Inflammatory macrophage treated with lipopolysaccharide for 1 hour (primary cell): ENCODE data around the gene AGPAT4.
A peak's percentile ranks its signal among the peaks of the same experiment; 100 is the strongest.

Experiments used
- DNase-seq, 2 donors: peaks; one replicate each; pipeline ENCODE4 v3.0.0-alpha.2; 2020 to 2022

The AGPAT4 gene

DNA sequence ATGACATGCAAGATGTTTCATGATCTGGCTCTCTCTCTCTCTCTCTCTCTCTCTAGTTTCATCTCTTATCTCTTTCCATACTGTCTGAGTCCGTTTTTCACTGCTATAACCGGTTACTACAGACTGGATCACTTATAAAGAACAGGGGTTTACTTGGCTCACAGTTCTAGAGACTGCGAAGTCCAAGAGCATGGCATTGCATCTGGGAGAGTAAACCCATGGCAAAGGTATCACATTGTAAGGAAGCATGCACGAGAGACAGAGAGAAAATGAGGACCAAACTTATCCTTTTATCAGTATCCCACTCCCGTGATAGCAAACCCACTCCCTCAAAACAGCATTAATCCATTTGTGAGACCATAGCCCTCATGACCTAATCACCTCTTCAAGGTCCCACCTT, 7.2 kb upstream of the AGPAT4 start:
- DNase-seq: no peak

DNA sequence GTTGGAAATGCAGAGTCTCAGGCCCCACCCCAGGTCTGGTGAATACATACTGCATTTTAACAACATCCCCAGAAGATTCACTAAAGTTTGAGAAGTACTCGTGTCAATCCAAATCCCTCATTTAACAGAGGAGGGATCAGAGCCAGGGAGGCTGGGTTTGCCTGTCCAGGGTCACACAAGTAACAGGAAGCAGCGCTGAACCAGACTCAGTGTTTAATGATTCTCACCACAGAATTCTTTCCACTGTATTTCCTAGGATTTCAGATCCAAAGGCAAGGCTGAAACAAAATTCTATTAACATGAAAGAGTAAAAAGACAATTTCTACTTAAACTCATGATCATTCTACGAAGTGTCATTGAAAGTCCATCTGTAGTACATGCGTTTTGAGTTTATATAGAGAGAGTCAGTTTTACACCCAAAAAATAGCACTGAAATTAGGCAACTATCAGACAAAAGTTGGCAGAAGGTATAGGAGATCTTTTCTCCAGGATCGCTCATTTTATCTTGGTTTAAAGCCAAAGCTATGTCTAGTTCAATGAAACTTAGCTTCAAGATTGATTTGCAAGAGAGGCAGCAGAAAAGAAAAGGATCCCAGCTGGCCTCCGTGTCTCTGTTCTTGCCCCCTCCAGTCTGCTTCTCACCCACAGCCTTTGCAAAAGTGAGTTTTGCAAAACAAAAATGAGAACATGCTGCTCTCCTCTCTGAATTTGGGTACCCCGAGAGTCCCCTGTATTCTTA, 6.0 kb upstream of the AGPAT4 start:
- no peak for DNase-seq

DNA sequence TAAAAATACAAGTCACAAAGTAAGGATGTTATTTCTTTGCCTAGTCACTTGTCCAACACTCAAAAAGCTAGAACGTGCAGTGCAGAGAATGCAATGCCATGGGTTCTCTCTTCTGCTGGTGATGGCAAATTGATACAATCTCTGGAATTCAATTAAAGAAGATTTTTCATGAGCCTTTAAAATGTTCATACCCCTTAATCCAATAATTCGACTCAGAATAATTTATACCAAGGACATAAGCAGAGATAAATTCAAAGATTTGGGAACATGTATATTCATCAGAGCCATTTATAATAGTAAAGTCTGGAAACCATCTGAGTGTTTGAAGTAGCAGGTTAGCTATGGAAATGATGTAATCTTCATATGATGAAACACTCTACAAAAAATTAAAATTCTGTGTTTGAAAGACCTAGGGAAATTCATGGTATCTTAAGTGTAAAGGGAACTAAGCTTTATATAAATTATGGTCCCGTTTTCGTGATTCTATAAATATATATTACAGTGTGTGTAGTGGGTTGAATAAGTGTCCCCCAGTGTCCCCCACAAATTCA, 2.8 kb upstream of the AGPAT4 start:
- DNase-seq: no peak

DNA sequence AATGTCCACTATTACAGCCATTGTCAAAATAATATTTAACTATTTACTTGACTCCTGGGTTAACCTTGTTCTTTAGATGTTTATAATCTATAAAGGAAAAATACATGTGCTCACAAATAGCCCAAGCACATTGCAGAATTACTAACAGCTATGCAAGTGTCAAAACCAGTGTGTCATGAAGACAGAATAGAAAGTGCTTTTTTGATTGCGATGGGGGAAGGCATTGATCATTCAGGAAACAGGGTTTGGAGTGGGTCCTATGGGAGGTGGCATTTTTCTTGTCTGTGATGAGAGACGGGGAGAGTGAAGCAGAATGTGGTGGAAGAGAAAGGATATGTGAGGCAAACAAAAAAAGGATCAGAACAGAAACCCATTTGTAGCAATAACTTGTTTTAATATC, 1.0 kb upstream of the AGPAT4 start:
- no peak for DNase-seq

DNA sequence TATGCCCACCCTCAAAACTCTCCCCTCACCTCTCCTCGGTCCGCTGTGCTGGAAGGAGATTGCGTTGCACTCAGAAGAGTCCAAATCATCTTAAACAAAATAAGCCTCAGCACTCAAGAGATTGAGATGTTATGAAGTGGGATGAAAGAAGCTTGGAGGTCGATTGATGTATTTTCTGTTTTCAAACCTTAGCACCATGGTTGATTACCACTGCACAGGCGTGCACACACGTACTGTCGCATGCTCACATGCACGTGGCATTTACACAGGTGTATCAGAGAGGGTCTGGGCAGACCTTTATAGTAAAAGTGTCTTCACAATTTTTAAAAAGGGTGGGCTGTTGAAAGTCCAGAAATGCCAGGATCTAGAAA, 612 bp upstream of the AGPAT4 start:
- DNase-seq: no peak

DNA sequence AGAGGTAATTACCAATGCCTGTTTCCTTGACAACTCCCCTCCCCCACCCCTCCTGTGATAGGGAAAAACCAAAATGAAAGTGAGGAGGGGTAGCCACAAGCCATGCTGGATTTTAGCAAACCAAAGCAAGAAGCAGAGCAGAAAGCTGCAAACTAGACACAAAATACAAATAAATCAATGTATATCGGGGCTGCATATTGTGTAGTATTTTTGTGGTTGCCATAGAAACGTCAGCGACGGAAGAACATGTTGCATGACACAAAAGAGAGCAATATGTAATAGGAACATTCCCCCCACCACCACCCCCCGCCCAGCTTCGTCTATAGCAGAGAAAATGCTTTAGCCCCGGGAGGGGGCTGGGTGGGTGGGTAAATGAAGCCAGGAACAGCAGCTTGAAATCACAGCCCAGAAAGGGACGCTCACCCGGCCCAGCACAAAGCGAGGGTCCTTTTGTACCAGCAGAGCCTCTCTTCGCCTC, 548 bp downstream of the AGPAT4 start:
- DNase-seq: peak; percentile 22 to 50

DNA sequence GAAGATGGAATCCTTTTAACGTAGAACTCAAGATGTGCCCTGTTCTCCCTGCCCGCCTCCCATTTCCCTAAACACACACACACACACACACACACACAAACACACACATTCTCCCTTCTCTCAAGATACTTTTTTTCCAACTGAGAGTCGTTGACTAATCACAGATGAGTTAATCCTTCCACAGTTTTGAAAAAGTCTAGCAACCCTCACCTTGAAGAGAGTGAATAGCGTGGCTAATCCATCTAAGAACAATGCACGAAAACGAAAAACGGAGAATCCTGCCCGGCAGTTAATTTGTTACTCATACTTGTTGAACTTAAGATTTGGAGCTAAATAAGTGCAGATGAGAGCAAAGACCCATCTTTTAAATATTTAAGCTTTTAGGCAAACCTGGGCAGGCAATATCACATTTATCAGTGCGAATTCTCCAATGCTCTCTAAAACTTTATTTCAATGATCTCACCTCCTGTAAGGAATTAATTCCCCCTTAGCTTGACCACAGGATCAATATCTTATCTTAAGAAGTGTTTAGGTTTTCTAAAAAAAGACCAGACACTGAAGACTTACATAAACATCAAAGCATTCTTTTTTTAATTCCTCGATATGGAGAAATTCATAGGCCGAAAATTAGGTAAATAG, 1.1 kb downstream of the AGPAT4 start:
- DNase-seq: no peak

DNA sequence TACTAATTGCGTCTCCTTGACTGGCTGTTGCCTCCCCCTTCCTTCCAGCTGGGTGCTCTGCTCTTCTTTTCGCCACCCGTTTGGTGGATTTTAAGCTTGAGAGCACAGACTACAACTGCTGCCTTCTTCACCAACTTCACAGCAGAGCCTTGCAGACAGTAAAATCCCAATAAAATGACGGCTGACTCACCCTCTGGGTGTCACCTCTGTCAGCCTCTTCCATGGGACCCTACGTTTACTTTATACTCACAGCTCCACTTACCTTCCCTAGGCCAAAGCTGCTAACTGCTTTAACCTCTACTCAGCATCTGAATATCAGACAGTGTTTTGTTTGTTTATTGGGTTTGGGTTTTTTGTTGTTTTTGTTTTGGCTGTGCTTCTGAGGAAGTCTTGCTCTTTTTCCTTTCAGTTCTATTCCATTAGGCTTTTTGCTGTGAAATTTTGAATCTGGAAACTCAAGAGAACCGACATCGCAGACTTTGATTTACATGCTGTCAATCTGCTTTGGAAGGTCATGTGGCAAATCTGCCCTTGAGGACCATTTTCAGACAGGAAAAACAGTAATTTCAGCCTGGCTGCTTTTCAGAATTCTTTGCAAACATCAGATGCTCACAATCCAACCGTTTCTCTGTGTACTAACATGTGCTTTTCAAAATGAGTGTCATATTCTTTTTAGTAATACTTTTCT, 2.4 kb downstream of the AGPAT4 start:
- DNase-seq: no peak

DNA sequence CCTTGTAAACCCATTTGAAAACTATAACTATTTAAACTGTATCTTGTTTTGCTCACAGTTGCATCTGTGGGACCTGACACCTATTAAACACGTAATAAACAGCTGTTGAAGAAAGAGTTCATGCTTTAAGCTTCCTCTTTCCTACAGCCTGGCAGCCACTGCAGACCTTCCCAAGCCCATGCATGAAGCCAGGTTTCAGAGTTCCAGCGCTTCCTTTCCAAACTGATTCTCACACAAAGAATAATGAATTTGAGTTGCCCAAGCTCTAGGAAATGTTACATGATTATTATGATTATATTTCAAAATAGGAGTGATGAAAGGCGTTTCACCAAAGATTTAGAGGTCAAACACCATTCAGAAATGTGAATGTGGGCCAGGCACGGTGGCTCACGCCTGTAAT, 3.7 kb downstream of the AGPAT4 start:
- DNase-seq: no peak

DNA sequence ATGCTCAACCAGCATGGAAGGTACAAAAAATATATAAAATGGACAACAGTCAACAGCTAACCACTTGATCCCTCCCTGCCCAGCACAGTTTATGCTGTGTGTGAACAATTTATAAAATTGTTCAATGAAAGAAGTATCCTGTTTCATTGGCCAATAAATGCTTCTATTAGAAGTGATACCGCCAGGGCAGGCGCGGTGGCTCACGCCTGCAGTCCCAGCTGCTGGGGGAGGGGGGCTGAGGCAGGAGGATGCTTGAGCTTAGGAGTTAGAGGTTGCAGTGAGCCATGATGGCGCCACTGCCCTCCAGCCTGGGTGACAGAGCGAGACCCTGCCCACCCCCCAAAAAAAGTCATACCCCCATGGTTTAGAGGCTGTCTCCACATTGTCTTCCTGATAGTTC, 4.6 kb downstream of the AGPAT4 start:
- no peak for DNase-seq

DNA sequence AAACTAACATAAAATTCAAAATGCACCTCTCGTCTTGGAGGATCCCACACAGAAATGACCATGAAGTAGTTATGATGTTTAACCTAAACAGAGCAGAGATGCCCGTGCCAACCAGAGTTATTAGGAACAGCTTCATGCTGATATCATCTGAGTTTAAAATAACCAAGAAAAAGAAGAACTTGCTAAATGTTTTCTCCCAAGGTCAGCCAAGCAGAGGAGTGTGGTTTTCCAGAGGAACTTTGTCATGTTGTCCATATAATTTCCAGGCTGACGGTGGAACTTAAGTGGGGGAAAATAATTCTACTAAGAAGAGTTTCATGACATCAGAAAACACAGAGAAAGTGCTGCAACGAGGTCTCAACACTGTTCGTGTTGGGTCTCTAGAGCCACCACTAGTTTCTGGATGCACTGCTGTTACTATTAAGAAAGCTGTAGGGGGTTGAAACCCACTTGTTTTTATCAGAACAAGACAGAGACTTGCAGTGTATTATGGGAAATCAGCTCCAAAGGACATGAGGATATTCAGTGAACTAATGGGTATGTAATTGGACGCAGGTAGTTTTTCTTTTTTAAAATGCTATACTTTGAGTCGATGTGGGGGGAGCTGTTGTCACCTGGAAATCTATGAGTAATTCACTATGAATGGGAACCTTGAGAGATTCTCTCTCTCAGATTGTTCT, 5.2 kb downstream of the AGPAT4 start:
- DNase-seq: peak; percentile 42 to 61

DNA sequence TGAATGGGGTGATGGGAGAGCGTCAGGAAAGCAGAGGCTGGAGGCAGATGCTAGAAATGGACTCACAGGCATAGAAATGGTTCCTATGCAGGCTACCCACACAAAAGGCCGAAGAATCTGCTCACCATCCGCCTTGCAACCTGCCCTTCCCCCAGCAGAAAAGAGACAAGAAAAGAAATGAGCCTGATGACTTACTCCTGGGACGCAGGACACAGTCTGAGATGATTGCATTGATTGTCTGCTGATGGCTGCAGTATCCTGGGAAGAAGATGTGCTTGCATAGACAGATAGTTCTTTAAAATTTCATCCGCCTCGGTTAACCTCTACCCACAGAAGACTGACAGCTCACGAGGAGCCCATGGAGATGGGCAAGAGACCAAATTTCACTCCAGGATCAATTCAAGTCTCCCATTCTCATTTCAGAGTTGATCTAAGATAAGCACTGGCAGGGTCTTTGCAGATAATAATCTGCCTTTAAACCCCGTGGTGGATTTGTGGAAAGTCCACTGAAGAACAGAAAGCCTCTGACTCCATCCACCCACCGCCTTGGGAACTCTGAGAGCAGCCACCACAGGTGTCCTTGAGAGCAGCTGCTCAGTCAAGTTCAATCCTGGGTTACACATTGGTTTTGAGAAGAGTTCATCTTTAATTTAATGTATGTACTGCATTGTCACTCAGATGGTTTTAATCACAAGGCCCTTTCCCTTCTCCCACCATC, 7.2 kb downstream of the AGPAT4 start:
- no peak for DNase-seq

DNA sequence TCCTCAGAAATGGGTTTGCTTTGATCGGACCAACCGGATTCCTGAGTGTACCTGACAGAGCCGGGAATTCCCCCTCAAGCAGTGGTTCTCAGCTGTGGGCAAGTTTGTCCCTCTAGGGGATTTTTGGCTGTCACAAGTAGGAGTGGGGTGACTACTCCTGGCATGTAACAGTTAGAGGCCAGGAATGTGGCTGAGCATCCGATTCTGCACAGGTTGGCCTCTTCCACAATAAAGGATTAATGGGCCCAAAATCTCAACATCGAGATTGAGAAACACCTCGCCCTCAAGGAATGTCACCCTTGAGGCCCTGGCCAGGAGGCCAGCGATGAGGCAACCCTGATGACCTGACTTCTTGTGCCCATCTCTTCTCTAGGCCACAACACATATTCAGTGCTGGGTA, 7.9 kb downstream of the AGPAT4 start:
- no peak for DNase-seq

DNA sequence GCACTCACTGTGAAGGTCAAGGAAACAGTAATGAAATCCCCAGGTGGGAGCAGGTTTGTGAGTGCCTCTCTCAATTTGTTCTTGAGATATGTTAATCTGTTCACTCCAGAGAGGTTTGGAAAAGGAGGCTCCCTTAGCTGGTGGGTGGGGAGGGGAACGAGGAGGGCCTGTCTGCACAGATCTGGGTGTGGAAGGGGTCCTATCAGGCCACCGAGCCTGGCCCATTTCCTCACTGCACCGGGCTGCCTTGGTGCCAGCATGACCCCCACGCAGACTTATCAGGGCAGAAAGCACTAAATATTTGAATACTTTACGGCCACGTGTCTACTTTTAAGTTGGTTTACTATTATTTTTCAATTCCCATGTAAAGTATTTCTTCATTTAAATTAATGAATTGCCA, 8.3 kb downstream of the AGPAT4 start:
- no peak for DNase-seq

DNA sequence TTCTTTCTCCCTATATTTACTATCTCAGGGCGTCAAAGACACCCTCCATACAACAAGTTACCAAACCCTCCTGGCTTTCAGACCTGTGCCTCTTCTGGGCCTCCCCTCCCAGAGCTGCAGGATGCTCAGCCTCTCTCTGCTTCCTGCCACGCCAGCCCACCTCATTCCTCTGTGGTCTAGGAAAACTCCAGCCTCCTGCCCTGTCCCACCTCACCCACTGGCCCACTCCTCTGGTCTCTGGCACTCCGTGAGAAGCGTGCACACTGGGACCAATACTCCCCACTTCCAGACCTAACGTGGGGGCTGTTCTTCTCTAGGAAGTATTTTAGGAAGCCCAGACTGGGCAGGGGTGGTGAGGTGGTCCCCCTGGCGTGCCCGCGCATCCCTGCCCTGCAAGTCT, 9.7 kb downstream of the AGPAT4 start:
- no peak for DNase-seq

DNA sequence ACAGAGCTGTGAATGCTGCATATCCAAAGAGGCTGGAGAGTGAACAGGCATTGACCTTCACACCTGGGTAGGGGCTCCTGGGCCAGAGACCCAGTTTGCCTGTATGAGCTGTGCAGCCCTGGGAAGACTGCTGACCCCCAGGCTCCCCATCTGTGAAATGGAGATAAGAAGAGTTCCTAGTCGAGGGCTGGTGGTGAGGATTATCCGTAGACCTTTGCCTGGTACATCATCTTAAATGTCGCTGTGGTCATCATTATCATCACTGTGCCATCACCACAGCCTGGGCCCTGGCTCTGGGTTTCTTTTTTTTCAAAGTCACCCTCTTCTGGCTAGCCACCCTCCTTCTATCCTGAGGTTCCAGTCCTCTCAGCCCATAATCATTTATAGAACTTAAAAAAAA, 12.0 kb downstream of the AGPAT4 start:
- DNase-seq: no peak

DNA sequence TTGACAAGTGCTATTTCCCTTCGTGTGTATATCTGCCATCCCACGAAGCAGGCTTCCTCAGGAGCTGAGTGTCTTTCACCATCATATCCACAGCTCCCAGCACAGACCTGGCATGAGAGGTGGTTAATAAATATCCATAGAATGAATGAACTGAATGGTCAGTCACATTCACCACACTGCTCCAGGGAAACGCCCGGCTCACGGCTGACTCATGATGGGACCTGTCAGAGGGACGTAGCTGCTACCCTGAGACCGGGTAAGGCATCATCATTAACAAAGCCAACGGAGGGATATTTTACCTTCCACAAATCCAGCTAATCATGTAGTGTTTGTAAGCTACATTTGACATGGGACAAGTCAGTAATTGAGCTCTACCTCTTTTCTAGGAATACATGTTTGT, 12.5 kb downstream of the AGPAT4 start:
- no peak for DNase-seq

DNA sequence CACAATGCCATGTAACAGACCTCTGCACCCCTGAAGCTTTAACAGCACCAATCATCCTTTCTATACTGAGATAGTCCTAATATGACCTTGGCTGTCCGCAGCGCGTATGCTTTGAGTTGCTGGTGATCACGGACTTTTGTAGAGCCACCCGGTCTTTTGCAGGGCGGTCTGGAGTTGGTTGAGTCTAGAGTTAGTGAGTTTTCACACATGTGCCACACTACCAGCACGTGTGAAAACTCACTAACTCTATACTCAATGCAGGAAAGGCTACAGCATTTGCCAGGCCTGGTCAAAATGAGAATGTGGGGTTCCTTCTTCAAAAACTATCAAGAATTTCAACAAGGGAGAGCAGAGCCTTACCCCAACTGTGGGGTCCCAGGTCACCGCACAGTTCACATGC, 14.6 kb downstream of the AGPAT4 start:
- no peak for DNase-seq

DNA sequence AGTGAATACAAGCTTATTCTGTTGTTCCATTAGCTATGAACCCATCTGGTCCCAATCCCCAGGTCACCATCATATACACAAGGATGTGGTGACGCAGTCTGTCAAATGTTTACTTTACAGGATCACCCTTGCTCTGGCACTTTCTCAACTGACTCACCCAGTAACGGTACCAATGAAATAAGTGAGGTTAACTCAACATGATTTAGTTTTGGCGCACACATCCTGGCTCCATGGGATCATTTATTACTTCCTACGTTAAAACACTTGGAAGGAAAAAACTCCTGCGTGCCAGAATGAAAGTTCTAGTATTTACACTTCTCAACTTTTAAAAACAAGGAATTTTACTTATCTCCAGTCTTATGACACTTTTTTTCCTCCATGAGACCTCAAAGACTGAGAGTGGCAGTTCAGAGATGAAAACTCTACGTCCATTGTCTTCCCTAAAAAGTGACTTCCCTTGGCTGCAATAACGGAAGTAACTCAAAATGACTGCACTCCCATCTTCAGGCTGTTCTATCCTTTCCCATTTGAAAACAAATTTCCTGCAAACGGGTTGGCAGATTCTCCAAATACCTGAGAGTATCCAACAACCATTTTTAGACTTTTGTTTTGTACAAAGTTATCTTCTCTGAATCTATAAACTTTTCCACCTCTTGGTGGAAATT, 15.9 kb downstream of the AGPAT4 start:
- DNase-seq: no peak

DNA sequence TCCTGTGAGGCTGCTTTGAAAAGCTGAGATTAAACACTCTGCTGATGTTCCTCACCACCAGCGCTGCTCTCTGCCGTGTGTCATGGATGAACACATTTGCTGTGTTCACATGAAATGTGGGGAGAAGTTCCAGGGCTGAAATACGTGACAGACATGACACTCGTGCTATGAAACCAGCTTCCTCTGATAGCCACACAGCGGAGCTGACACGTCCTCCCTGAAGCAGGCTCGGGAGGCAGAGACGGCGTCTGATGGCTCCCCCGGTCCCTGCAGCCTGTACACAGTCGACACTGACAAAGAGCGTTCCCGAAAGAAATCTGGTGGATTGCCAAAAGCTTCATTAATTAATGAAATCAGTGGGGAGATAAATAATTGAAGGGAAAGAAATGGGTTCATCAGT, 17.5 kb downstream of the AGPAT4 start:
- DNase-seq: no peak

DNA sequence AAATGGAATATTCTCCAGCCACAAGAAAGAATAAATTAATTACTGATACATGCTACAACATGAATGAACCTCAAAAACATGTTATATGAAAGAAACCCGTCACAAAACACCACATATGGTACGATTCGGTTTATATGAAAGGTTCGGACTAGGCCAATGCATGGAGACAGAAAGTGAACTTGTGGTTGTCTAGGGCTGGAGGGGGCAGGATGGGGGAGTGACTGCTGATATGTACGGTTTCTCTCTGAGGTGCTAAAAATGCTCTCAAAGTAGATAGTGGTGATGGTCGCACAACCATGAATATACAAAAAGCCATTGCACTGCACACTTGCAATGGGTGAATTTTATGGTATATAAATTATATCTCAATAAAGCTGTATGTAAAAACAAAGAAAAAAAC, 18.3 kb downstream of the AGPAT4 start:
- no peak for DNase-seq
